ENCODE results near the gene LAMC3.

The LAMC3 gene

GRCh38 chr9:131027872-131028179 lies 18.9 kb downstream of the LAMC3 start:
- TF ChIP-seq, protein P1, sequence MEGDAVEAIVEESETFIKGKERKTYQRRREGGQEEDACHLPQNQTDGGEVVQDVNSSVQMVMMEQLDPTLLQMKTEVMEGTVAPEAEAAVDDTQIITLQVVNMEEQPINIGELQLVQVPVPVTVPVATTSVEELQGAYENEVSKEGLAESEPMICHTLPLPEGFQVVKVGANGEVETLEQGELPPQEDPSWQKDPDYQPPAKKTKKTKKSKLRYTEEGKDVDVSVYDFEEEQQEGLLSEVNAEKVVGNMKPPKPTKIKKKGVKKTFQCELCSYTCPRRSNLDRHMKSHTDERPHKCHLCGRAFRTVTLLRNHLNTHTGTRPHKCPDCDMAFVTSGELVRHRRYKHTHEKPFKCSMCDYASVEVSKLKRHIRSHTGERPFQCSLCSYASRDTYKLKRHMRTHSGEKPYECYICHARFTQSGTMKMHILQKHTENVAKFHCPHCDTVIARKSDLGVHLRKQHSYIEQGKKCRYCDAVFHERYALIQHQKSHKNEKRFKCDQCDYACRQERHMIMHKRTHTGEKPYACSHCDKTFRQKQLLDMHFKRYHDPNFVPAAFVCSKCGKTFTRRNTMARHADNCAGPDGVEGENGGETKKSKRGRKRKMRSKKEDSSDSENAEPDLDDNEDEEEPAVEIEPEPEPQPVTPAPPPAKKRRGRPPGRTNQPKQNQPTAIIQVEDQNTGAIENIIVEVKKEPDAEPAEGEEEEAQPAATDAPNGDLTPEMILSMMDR (IDR thresholded peaks at IDR 0.05; ENCODE audit: low read depth, low read length, missing control alignments), result no peak
- H3K4me3 ChIP-seq (ENCODE audit: low read depth, low read length), result no peak overlapping the region
- no peaks in the 10 kb centered on the region for H3K36me3 ChIP-seq (replicated peaks)
- no peak for DNase-seq
- H3K27me3 ChIP-seq (replicated peaks), result peaks cover 56% of the 10 kb centered on the region
- in situ Hi-C loops (cut with HindIII; ENCODE audit: low pct_ligation_motif_present, low sequenced_read_pairs), result no loop called here
- no peak overlapping the region for H3K27ac ChIP-seq

GRCh38 chr9:131028221-131028884 lies 19.4 kb downstream of the LAMC3 start:
- in situ Hi-C loops (cut with HindIII; ENCODE audit: low pct_ligation_motif_present, low sequenced_read_pairs), result no loop called here
- DNase-seq, result no peak
- Histone ChIP-seq H3K27ac (no peak overlapping the region), H3K4me3 (ENCODE audit: low read depth, low read length) (no peak overlapping the region), H3K27me3 (replicated peaks) (peaks cover 55% of the 10 kb centered on the region), H3K36me3 (replicated peaks) (no peaks in the 10 kb centered on the region)
- TF ChIP-seq, protein P1 (IDR thresholded peaks at IDR 0.05; ENCODE audit: low read depth, low read length, missing control alignments), result no peak

GRCh38 chr9:131028931-131029573 lies 20.1 kb downstream of the LAMC3 start:
- no peak overlapping the region for H3K27ac ChIP-seq
- peaks cover 55% of the 10 kb centered on the region for H3K27me3 ChIP-seq (replicated peaks)
- TF ChIP-seq, protein P1 (IDR thresholded peaks at IDR 0.05; ENCODE audit: low read depth, low read length, missing control alignments), result no peak
- no peak overlapping the region for H3K4me3 ChIP-seq (ENCODE audit: low read depth, low read length)
- no peak for DNase-seq
- in situ Hi-C loops (cut with HindIII; ENCODE audit: low pct_ligation_motif_present, low sequenced_read_pairs), result no loop called here
- H3K36me3 ChIP-seq (replicated peaks), result no peaks in the 10 kb centered on the region

DNA sequence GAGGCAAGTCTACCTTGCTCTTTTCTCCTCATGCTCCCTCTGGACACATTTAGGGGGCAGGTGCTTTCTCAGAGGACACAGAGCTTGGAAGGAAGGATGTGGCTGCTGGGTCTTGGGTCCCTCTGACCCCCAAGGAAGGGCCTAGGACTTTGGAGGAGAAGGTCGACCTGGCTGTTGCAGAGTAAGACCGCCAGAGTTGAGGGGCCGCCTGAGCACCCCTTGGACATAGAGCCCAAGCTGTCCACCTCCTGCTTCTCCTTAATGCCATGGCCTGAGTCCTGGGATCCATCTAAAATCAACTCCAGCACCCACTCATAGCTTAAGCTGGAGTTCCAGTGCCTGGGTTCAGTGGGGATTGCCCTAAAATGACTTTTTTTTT lies 20.6 kb downstream of the LAMC3 start:
- Histone ChIP-seq H3K27ac (no peak overlapping the region), H3K4me3 (ENCODE audit: low read depth, low read length) (no peak overlapping the region), H3K27me3 (replicated peaks) (peaks cover 55% of the 10 kb centered on the region), H3K36me3 (replicated peaks) (no peaks in the 10 kb centered on the region)
- no peak for DNase-seq
- in situ Hi-C loops (cut with HindIII; ENCODE audit: low pct_ligation_motif_present, low sequenced_read_pairs), result no loop called here
- TF ChIP-seq, protein P1 (IDR thresholded peaks at IDR 0.05; ENCODE audit: low read depth, low read length, missing control alignments), result no peak

GRCh38 chr9:131030239-131031004 lies 21.4 kb downstream of the LAMC3 start:
- DNase-seq, result no peak
- TF ChIP-seq, protein P1 (IDR thresholded peaks at IDR 0.05; ENCODE audit: low read depth, low read length, missing control alignments), result no peak
- in situ Hi-C loops (cut with HindIII; ENCODE audit: low pct_ligation_motif_present, low sequenced_read_pairs), result no loop called here

More at GRCh38 chr9:131030239-131031004, 21.4 kb downstream of the LAMC3 start:
- Histone ChIP-seq H3K36me3 (replicated peaks) (no peaks in the 10 kb centered on the region), H3K27me3 (replicated peaks) (peaks cover 52% of the 10 kb centered on the region), H3K27ac (no peak overlapping the region), H3K4me3 (ENCODE audit: low read depth, low read length) (no peak overlapping the region)

Measured in brain microvascular endothelial cell (primary cell).